ENCODE measurements around the gene TTC39C.

- TF ChIP-seq CTCF (IDR thresholded peaks at IDR 0.05), result no peak
- no peak for TF ChIP-seq POLR2A (IDR thresholded peaks at IDR 0.05)
Observed at GRCh38 chr18:24073791-24074190, 59.2 kb downstream of the TTC39C start.

Measured in thyroid gland (tissue), 4 donors.